Measurements from ENCODE around the gene ANTXR2. TPM values are rescaled to one million over a fixed set of nuclear protein-coding genes. Genes with fewer than 3 reads are reported as not detected.

ANTXR2 gene
- total RNA-seq, 1 experiment from 2014 or later, result 7.0 TPM

GRCh38 chr4:80091688-80092087, 18.7 kb upstream of the ANTXR2 start:
- Histone ChIP-seq H3K9me3 (ENCODE audit: low read depth, low read length, poor library complexity, severe bottlenecking) (no peaks in the 10 kb centered on the region), H3K4me3 (ENCODE audit: low read depth, low read length, poor library complexity, severe bottlenecking) (no peak overlapping the region), H3K27ac (ENCODE audit: low read depth, low read length, poor library complexity, severe bottlenecking) (no peak overlapping the region), H3K4me1 (ENCODE audit: insufficient read depth, low read length, poor library complexity, severe bottlenecking) (no peaks in the 10 kb centered on the region), H3K27me3 (replicated peaks; ENCODE audit: insufficient read depth, low read depth, low read length, poor library complexity) (no peaks in the 10 kb centered on the region), H3K36me3 (ENCODE audit: insufficient read depth, low read length, poor library complexity, severe bottlenecking) (no peaks in the 10 kb centered on the region)
- no TSS peak for BruUV-seq (replicated peaks)
- no peak for DNase-seq (ENCODE audit: low spot score)
- ChIA-PET POLR2A (ENCODE audit: low non-redundant PET) (interaction anchor here (0.7 kb wide), 1 partner anchor 86 kb away, joined by 3 read pairs; no protein-coding TSS in a partner anchor), CTCF (no interaction called here)
- intact Hi-C loops (cut with micrococcal nuclease; ENCODE audit: unreplicated experiment), result no loop called here
- TF ChIP-seq CTCF (conservative IDR thresholded peaks at IDR 0.05; ENCODE audit: low read depth, low read length) (no peak), EZH2 (IDR thresholded peaks at IDR 0.05; ENCODE audit: borderline replicate concordance, low read depth, low read length, poor library complexity, severe bottlenecking) (no peak)

- CTCF ChIA-PET, result no interaction called here
- H3K9me3 ChIP-seq (ENCODE audit: low read depth, low read length, poor library complexity, severe bottlenecking), result no peaks in the 10 kb centered on the region
These were observed 18.2 kb upstream of the ANTXR2 start for GRCh38 chr4:80091184-80091583.

GRCh38 chr4:80090090-80090489, 17.1 kb upstream of the ANTXR2 start:
- Histone ChIP-seq H3K27me3 (replicated peaks; ENCODE audit: insufficient read depth, low read depth, low read length, poor library complexity) (no peaks in the 10 kb centered on the region), H3K9me3 (ENCODE audit: low read depth, low read length, poor library complexity, severe bottlenecking) (no peaks in the 10 kb centered on the region), H3K4me3 (ENCODE audit: low read depth, low read length, poor library complexity, severe bottlenecking) (no peak overlapping the region), H3K27ac (ENCODE audit: low read depth, low read length, poor library complexity, severe bottlenecking) (no peak overlapping the region), H3K36me3 (ENCODE audit: insufficient read depth, low read length, poor library complexity, severe bottlenecking) (no peaks in the 10 kb centered on the region), H3K4me1 (ENCODE audit: insufficient read depth, low read length, poor library complexity, severe bottlenecking) (no peaks in the 10 kb centered on the region)
- ChIA-PET POLR2A (ENCODE audit: low non-redundant PET) (no interaction called here), CTCF (no interaction called here)
- no peak for TF ChIP-seq CTCF (conservative IDR thresholded peaks at IDR 0.05; ENCODE audit: low read depth, low read length)
- no peak for TF ChIP-seq EZH2 (IDR thresholded peaks at IDR 0.05; ENCODE audit: borderline replicate concordance, low read depth, low read length, poor library complexity, severe bottlenecking)
- DNase-seq (ENCODE audit: low spot score), result no peak
- no TSS peak for BruUV-seq (replicated peaks)
- intact Hi-C loops (cut with micrococcal nuclease; ENCODE audit: unreplicated experiment), result no loop called here

More at GRCh38 chr4:80091184-80091583, 18.2 kb upstream of the ANTXR2 start:
- POLR2A ChIA-PET (ENCODE audit: low non-redundant PET), result no interaction called here
- DNase-seq (ENCODE audit: low spot score), result no peak
- TF ChIP-seq EZH2 (IDR thresholded peaks at IDR 0.05; ENCODE audit: borderline replicate concordance, low read depth, low read length, poor library complexity, severe bottlenecking), result no peak
- TF ChIP-seq CTCF (conservative IDR thresholded peaks at IDR 0.05; ENCODE audit: low read depth, low read length), result no peak
- BruUV-seq (replicated peaks), result no TSS peak
- H3K27ac ChIP-seq (ENCODE audit: low read depth, low read length, poor library complexity, severe bottlenecking), result no peak overlapping the region
- H3K4me1 ChIP-seq (ENCODE audit: insufficient read depth, low read length, poor library complexity, severe bottlenecking), result no peaks in the 10 kb centered on the region
- intact Hi-C loops (cut with micrococcal nuclease; ENCODE audit: unreplicated experiment), result no loop called here
- H3K27me3 ChIP-seq (replicated peaks; ENCODE audit: insufficient read depth, low read depth, low read length, poor library complexity), result no peaks in the 10 kb centered on the region
- no peaks in the 10 kb centered on the region for H3K36me3 ChIP-seq (ENCODE audit: insufficient read depth, low read length, poor library complexity, severe bottlenecking)
- no peak overlapping the region for H3K4me3 ChIP-seq (ENCODE audit: low read depth, low read length, poor library complexity, severe bottlenecking)
